AG04450 (cell line): ENCODE results near the gene MGAT1. TPM values are rescaled to one million over a fixed set of nuclear protein-coding genes. Genes with fewer than 3 reads are reported as not detected.

ENCODE experiments used
- CTCF ChIA-PET: fragments of 300-600, 350-600 bp; formaldehyde crosslinking; extraction: SDS; loops from one replicate; lab custom pipeline; 2022; ENCODE audit warnings: antibody characterized with exemption, inconsistent platforms; lab: Charles Lee
- POLR2A ChIA-PET: fragments of 350-600 bp; formaldehyde crosslinking; extraction: SDS; loops from one replicate; lab custom pipeline; 2021; ENCODE audit warnings: antibody characterized with exemption, inconsistent platforms; lab: Yijun Ruan, JAX
- DNase-seq: peaks from one replicate; pipeline ENCODE4 v3.0.0-alpha.2; 2011; ENCODE audit warnings: low read depth, low spot score
- H3K27ac ChIP-seq: one replicate; pipeline ENCODE4 v1.5.1; 2012; ENCODE audit warnings: low read depth, low read length, control low read depth
- H3K27me3 ChIP-seq: one replicate; pipeline ENCODE4 v1.6.0; 2012; ENCODE audit warnings: low read length; ENCODE audit not compliant: control insufficient read depth, insufficient read depth
- H3K4me3 ChIP-seq: 2 replicates; pipeline ENCODE4 v1.5.1; 2011; ENCODE audit warnings: mild to moderate bottlenecking, low read depth, low read length, control low read depth
- H3K9me3 ChIP-seq: 2 replicates; pipeline ENCODE4 v1.5.1; 2012; ENCODE audit warnings: low read length; ENCODE audit not compliant: control insufficient read depth, insufficient read depth
- polyA plus RNA-seq: library from polyadenylated mRNA; depleted of rRNA; stranded (reverse); fragments of >200 nt; gene quantifications from 2 replicates; pipeline ENCODE4 v1.2.3, GENCODE V29; 2011
- TF ChIP-seq, protein P1 (sequence below): IDR thresholded peaks from 2 replicates; pipeline ENCODE4 v1.5.1; 2011; ENCODE audit warnings: low read depth, low read length, control low read depth, inconsistent platforms

The MGAT1 gene
- polyA plus RNA-seq, 1 experiment: 96.2 TPM

DNA sequence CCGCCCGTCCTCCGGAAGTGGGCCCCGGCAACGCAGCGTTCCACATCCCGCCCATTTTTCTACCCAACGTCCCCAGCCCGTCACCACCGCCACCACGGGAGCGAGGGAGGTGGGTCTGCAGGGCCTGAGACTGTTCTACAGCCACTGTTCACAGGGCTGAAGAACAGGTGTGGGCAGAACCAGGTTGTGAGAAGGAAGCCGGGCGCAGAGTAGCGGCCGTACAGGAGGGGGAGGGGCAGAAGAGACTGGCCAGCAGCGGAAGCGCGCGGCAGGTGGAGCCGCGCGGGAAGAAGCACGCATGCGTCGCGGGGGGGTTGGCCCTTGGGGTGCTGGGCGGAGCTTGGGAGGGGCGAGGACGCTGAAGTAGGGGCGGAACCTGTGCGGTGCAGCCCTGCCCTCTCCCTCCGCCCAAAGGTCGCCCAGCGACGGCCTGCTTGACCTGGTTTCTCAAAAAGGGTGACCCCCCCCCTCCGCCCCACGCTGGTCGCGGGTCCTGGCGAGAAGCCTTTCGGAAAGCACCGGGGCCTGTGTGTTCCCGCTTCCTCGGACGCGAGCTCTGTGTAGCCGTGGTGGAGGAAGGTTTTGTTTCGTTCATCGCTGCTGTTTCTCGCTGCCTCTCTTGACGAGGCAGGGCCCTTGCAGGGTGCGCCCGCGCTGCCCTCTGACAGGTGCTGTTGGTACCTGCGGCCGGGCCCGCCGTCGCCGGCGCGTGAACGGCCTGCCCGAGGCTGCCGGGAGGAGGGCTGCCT, 7.8 kb upstream of the MGAT1 start:
- H3K27me3 ChIP-seq: no peaks in the 10 kb centered on the region
- peak; percentile 81 for DNase-seq
- H3K27ac ChIP-seq: peak overlapping the region; percentile 80
- no peaks in the 10 kb centered on the region; the same call in 1 of the 2 replicates for H3K9me3 ChIP-seq
- ChIA-PET POLR2A (interaction anchor here (0.6 to 1.5 kb wide), 10 partner anchors 8 to 374 kb away, joined by 3 to 16 read pairs (median 5); partner anchors contain the start of genes MGAT1 and ZFP62), CTCF (interaction anchor here (0.7 kb wide), 1 partner anchor 26 kb away, joined by 4 read pairs; no protein-coding TSS in a partner anchor)
- TF ChIP-seq, protein P1, sequence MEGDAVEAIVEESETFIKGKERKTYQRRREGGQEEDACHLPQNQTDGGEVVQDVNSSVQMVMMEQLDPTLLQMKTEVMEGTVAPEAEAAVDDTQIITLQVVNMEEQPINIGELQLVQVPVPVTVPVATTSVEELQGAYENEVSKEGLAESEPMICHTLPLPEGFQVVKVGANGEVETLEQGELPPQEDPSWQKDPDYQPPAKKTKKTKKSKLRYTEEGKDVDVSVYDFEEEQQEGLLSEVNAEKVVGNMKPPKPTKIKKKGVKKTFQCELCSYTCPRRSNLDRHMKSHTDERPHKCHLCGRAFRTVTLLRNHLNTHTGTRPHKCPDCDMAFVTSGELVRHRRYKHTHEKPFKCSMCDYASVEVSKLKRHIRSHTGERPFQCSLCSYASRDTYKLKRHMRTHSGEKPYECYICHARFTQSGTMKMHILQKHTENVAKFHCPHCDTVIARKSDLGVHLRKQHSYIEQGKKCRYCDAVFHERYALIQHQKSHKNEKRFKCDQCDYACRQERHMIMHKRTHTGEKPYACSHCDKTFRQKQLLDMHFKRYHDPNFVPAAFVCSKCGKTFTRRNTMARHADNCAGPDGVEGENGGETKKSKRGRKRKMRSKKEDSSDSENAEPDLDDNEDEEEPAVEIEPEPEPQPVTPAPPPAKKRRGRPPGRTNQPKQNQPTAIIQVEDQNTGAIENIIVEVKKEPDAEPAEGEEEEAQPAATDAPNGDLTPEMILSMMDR: no peak
- peak overlapping the region; percentile 93 for H3K4me3 ChIP-seq

DNA sequence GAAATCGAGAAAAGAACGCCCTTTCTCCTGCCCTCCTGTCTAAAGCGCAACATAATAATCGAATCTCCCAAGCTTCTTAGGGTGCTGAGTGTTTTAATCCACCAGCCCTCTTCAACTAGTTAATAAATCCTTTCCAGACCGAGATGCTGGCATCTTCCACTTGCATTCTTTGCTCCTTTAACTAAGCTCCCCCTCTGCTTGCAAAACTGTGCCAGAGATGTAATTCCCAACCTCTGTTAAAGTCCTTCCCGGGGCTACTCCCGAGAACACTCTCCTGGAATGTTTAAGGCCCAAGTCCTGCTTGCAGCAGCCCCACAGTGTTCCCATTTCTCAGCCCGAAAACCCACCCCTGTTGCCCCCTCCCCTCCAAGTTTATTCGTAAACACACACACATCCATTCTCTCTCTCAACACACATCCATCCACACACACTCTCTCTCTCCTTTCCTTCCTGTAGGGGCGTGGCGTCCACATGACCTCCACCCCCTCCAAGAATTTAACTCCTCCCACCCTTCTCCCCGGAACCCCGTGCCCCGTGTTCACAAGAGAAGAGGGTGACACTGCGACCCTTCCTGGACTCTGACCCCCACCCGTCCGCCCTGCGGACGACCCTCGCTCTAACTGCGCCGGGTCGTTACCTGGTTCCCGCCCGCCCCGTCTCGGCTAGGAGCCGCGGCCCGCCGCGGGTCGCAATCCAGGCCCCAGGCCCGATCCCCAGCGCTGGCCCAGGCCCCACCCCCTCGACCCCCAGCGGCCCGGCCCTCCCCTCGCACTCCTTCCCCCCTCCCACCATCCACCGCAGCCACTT, 7.0 kb upstream of the MGAT1 start:
- DNase-seq: peak; percentile 69
- CTCF ChIA-PET: interaction anchor here (0.5 kb wide), 1 partner anchor 457 kb away, joined by 3 read pairs; the partner anchor contains the start of gene GFPT2
- no peaks in the 10 kb centered on the region; the same call in 1 of the 2 replicates for H3K9me3 ChIP-seq
- TF ChIP-seq, protein P1: no peak
- H3K27me3 ChIP-seq: no peaks in the 10 kb centered on the region
- peak overlapping the region; percentile 87 for H3K27ac ChIP-seq
- POLR2A ChIA-PET: interaction anchor here (0.6 to 1.5 kb wide), 7 partner anchors 7 to 52 kb away, joined by 3 to 16 read pairs (median 6); partner anchors contain the start of genes MGAT1 and ZFP62
- H3K4me3 ChIP-seq: peak overlapping the region; percentile 93

DNA sequence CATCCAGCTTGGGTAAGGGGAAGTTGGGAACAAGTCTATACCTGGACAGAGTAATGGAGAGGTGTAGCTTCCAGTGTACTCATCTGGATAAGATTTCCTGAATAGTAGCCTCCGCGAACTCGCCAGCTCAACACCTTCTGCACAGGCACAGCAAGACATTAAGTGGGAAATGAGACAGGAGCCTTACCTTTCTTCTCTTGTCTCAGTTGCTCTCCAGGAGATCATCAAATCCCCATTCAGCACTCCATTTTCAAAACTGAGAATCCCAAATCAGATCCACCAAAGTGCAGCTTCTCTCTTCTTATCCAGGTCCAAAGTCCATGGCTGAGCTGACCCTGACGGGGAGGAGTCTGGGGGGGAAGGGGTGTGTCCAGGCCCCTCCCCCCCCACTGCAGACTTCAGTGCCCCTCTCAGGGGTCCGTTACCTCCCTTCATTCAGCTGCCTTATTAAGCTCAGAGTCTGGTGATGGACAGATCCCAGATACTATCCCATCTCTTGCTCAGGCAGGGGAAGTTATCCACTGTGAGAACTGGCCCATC, 5.9 kb upstream of the MGAT1 start:
- H3K9me3 ChIP-seq: no peaks in the 10 kb centered on the region; the same call in 1 of the 2 replicates
- H3K27ac ChIP-seq: no peak overlapping the region
- H3K27me3 ChIP-seq: no peaks in the 10 kb centered on the region
- DNase-seq: no peak
- ChIA-PET POLR2A (interaction anchor here (0.5 to 1.0 kb wide), 4 partner anchors 8 to 399 kb away, joined by 3 to 7 read pairs (median 4); no protein-coding TSS in a partner anchor), CTCF (interaction anchor here (1.1 to 2.2 kb wide), 2 partner anchors 24 to 60 kb away, joined by 3 to 9 read pairs; no protein-coding TSS in a partner anchor)
- peak overlapping the region; percentile 93 for H3K4me3 ChIP-seq
- TF ChIP-seq, protein P1: no peak

DNA sequence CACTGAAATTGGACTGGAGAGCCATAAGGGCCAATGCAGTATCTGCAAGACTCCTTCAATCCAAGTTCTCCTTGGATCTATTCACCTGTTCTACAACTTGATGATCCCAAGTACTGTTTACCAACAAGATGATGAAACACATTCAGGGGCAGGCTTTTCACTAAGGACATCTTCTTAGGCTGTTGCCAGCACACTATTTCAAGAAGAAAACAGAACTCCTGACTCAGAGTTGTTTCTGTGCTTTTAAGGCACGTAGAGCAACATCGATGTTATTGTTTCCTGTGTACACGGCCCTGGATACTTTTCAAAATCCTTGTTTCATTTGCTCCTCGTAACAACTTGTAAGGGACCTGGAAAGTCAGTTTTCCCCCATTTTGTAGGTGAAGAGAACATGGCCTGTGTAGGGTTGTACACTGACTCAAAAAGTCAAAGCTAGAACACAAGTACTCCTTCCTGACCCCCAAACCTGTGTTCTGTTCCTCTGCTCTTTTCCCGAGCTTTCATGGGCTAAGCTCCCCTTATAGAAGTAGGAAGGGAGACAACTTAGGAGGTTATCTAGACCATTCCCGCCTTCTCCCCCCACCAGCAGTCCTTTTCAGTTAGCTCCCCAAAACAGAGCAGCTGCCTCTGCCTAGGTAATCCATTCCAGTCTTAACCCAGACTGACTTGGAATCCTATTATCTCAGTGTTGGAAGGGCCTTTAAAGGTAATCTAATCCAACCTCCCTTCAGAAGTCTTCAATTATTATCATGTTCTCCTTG, 5.2 kb upstream of the MGAT1 start:
- H3K9me3 ChIP-seq: no peaks in the 10 kb centered on the region; the same call in 1 of the 2 replicates
- CTCF ChIA-PET: interaction anchor here (1.1 to 2.2 kb wide), 2 partner anchors 23 to 61 kb away, joined by 3 to 9 read pairs; no protein-coding TSS in a partner anchor
- TF ChIP-seq, protein P1: no peak

More for the DNA sequence above, 5.2 kb upstream of the MGAT1 start:
- Histone ChIP-seq H3K27me3 (no peaks in the 10 kb centered on the region), H3K4me3 (peak overlapping the region; percentile 93), H3K27ac (no peak overlapping the region)
- DNase-seq: no peak
- POLR2A ChIA-PET: interaction anchor here (0.5 to 1.0 kb wide), 2 partner anchors 8 to 400 kb away, joined by 3 to 7 read pairs; no protein-coding TSS in a partner anchor
